ENCODE results near the gene LY9.

- TF ChIP-seq CTCF (conservative IDR thresholded peaks at IDR 0.05; ENCODE audit: low read length) (no peak), EZH2phosphoT487 (IDR thresholded peaks at IDR 0.05; ENCODE audit: borderline replicate concordance) (no peak)
These were observed 55.0 kb downstream of the LY9 start for GRCh38 chr1:160850993-160851392.

Data from Loucy (cell line).